Urothelium cell line (cell line): ENCODE data around the gene FCGR1A.
"Not testable (repeated sequence)": the region's sequence is repeated elsewhere in the genome, so short reads cannot be mapped to it uniquely, and the experiment has no call there.

ENCODE experiments used
- DNase-seq: peaks from one replicate; pipeline ENCODE4 v3.0.0; 2011; ENCODE audit warnings: low spot score, mixed read lengths
- FAIRE-seq: peaks from 2 replicates; lab custom pipeline; 2011; peaks lifted over from hg19 to GRCh38; lab: Jason Lieb, UNC

FCGR1A gene

DNA sequence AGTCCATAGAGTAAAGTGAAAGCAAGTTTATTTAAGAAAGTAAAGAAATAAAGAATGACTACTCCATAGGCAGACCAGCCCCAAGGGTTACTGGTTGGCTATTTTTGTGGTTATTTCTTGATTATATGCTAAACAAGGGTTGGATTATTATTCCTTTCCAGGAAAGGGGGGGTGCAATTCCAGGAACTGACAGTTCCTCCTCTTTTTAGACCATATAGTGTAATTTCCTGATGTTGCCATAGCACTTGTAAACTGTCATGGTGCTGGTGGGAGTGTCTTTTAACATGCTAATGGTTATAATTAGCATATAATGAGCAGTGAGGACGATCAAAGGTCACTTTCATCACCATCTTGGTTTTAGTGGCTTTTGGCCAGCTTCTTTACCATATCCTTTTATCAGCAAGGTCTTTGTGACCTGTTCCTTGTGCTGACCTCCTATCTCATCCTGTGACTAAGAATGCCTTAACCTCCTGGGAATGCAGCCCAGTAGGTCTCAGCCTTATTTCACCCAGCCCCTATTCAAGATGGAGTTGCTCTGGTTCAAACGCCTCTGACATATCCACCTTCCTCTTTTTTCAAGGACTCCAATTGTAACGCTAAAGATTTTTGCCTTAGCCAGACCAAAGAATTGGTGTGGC is 6.9 kb upstream of the FCGR1A start:
- not testable (repeated sequence) for FAIRE-seq

DNA sequence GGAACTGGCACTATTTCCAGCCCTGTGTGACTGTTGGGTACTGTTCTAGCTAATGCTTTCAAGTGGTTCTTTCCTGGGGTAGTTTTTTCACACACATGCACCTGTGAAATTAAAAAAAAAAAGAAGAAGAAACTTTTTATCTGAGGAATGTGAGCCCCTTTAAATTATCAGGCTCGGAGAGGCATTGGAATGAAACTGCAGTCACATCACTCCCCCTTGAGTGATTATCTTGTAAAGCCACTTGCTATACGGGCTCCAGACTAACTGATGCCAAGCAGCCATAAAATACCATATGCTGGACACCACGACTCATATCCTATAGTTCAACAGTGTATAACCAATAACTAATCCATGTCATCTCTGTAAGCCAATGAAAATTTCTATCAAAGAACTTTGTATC is 5.4 kb upstream of the FCGR1A start:
- not testable (repeated sequence) for DNase-seq, FAIRE-seq

More for the DNA sequence above, 6.9 kb upstream of the FCGR1A start:
- DNase-seq, result not testable (repeated sequence)

DNA sequence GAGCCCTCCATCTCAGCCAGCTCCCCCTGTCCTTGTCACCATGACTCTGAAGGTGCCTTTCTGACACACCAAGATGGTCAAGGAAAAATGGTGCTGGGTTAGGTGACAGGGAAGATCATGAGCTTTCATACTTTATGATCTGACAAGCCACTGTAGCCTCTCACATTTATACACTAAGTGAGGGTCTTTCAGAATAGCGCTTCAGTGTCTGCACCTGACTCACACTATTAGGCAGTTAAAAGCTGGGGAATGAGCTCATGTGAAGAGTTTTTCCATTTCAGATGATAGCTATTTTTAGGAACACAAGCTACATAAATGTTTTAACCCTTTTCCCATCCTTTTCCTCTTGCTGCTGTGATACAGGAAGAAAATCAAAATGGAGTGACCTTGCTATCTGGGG is 4.2 kb upstream of the FCGR1A start:
- FAIRE-seq, DNase-seq: not testable (repeated sequence)

DNA sequence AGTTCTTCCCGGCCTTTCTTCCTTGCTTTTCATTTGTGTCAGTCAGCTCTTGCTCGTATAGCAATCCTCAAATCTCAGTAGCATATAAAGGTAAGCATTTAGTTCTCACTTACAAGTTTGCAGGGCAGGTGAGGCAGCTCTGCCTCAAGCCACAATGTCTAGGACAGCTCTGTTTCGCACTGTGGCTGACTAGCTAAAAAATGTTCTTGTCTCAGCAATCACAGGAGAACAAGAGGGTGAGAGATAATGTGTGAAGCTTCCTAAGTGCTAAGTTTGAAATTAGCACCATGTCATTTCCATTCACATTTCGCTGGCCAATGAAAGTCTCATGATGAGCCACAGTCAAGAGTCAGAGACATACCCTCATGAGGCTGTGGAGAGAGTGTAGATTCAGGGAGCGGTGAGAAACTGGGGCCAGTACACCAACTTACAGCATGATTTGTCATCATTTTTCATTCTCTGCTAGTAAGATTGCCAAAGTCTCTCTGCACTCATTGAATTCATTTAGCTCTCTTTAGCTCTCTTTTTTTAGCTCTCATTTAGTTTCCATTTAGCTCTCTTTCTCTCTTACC is 995 bp upstream of the FCGR1A start:
- FAIRE-seq, DNase-seq: not testable (repeated sequence)

DNA sequence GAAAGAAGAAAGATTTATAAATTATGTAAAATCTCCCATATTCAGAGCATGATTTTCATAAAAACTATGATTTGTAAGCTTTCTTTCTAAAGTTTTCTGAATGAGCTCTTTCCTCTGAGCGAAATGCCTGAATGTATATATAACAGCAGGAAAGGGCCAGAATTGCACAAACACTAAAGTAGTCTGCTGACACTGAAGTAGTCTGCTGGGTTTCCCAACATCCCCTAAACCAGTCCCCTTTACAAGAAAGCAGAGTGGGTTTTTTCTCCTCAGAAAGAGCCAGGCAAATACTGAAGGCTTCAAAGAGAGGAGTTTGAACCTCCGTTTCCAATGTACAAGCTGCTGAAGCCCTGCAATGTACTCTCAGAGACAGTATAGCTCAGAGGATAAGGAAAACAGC is 795 bp downstream of the FCGR1A start:
- FAIRE-seq, DNase-seq: not testable (repeated sequence)

DNA sequence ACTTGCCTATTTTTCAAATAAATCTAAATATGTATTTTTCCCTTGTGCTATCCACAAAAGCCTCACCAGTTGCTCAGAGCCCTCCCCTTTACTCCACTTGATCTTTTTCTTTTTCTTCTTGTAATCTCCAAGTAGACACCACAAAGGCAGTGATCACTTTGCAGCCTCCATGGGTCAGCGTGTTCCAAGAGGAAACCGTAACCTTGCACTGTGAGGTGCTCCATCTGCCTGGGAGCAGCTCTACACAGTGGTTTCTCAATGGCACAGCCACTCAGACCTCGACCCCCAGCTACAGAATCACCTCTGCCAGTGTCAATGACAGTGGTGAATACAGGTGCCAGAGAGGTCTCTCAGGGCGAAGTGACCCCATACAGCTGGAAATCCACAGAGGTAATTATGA is 1.4 kb downstream of the FCGR1A start:
- not testable (repeated sequence) for FAIRE-seq, DNase-seq

DNA sequence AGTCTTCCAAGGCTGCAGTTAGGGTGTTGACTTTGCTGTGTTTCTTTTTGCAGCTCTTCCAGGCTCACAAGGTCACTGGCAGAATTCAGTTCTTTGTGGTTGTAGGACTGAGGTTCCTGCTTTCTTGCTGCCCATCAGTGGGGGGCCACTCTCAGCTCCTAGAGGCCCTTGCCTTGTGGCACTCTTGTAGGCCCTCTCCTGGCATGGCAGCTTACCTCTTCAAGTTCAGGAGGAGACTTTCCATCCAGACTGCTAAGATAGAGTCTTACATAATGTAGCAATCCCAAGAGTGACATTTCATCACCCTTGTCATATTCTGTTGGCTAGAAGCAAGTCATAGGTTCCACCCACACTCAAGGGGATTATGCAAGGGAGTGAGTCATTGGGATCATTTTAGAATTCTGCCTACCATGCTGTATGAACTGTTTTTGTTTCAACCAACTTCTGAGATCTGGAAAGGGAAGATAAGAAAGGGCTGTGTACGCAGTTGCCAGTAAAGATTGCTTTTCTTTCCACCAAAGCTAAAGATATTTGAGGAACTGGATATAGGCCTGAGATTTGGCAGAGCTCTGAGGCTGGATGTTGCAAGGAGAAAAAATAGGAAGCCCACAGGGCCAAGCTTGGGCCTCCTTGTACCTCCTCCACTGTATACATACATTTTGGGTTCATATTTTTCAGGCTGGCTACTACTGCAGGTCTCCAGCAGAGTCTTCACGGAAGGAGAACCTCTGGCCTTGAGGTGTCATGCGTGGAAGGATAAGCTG is 5.4 kb downstream of the FCGR1A start:
- FAIRE-seq, DNase-seq: not testable (repeated sequence)

DNA sequence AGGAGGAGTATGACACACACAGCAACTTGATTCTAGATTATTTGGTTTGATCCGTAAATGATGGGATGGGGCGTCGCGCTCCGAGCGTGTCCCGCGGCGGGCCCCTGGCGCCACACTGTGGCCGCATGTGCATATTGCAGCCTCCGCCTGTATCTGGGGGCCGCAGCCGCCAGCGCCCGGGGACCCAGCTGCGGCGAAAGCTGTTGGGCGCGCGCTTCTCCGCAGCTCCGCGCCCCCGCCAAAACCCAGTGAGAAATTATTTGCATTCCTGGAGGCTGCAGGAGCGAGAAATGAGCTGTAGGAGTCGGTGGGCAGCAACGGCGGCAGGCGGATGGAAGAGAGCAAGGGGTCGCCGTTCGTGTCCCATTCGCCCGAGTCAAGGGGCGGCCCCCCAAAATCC is 10.0 kb downstream of the FCGR1A start:
- FAIRE-seq, DNase-seq: not testable (repeated sequence)

DNA sequence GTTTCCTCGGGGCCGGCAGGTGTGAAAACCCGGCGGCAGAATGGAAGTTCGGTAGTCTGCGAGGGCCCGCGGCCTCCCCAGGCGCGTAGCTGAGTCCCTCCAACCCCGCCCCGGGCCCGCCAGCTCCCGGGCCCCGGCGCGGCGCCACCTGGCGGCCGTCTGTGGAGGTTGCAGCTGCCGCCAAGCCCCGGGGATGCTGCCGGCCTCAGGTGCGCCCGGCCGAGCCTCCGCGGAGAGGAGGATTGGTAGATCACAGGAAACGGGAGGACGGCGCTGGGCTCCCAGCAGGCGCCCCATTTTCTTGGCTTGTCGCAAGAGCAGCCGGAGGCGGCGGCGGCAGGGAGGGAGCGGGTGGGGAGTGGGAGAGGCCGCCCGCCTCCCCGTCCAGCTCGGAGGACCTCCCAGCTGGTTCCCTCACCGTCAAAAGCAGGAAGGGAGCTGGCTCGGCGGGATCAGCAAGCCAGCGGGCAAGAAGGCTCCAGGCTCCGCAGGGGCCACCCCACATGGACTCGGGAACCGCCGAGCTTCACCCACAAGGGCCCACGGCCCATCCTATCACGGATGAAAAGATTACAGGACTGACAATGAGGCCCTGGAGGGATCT is 10.5 kb downstream of the FCGR1A start:
- DNase-seq, result peak; percentile 60
- FAIRE-seq, result not testable (repeated sequence)

DNA sequence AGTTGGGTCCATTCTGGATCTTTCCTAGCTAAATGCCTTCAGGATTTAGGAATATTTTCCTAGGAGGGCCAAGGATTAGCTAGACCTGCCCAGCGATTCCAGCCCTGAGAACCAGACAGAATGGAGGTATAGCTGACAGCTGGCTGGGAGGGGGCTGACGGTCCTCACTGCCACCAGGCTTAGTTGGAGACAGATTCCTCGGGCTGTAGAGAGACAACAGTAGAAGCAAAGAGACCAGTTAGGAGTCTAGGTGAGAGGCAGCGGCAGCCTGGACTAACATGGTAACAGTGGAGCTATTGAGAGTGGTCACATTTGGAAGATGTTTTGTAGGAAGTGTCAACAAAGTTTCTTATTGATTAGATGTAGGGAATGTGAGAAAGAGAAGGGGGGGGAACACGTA is 11.4 kb downstream of the FCGR1A start:
- DNase-seq, FAIRE-seq: not testable (repeated sequence)

DNA sequence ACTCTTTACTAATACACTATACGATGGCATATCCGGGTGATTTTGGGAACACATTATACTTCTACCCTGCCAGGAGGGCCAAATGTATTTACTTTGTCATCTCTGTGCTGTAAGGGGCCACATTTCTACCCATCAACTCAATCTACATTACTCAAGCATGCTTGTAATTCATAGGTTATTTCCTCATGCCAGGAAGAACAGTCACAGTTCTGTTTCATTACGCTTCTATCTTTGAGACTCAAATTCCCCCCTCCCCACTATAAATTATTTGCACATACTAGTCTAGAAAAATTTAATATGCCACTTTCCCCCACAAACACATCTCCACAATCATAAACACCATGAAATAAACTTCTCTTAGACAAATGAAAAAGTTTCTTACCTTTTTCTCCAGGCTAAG is 19.1 kb downstream of the FCGR1A start:
- not testable (repeated sequence) for DNase-seq, FAIRE-seq

DNA sequence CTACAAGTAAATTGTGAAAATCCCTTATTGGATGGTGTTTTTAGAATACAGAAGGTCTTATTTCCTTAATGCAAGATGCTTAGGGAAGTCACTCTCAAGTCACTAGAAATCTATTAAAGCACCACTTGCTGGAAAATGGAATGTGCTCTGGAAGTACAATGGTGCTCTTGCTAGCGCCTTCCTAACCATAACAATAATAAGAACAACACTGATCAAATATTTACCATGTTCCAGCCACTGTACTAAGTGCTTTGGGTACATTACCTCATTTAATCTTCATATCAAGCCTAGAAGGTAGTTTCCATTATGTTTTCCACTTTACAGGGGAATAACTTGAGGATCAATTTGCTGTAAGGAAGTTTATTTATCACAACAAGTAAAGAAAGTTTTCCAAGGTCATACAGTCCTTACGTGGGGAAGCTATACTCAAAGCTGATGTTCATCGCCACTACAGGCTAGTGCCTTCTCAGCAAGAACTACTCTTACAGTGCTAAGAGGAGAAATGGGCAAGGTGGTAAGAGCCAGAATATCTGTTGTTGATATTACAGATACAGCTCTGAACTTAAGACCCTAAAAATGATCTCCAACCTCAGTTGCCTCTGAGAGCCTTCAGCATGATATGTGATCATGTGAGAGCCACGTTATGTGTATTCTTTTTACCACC is 22.1 kb downstream of the FCGR1A start:
- FAIRE-seq, DNase-seq: not testable (repeated sequence)

DNA sequence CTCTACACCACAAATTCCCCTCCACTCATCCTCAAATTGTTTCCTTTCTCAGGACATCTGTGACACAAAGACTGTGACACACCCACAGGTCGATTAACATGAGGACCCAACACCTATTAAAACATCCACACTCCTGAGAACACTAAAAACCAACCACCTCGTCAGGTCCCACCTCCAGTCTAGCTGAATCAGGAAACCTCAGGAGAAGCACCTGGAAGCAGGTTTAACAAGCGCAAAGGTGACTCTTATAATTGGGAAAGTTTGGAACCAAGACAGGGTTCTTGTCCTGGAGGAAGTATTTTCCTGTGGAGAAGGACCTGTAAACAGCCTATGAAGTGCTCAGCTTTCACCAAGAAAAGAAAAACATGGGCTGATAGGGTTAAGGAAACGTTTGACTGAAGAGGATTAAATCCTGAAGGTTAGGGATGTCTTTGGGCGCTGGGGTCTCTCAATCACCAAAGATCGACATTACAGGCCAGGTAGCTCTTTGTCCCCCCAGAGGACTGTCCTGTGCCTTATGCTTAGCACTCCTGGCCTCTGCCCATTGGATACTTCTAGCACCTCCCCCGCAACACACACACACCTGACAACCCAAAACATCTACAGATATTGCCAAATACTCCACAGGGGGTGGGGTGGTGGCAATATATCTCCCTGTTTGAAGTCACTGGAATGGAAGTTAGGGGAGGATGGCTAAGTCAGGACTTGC is 28.4 kb downstream of the FCGR1A start:
- DNase-seq, FAIRE-seq: not testable (repeated sequence)

DNA sequence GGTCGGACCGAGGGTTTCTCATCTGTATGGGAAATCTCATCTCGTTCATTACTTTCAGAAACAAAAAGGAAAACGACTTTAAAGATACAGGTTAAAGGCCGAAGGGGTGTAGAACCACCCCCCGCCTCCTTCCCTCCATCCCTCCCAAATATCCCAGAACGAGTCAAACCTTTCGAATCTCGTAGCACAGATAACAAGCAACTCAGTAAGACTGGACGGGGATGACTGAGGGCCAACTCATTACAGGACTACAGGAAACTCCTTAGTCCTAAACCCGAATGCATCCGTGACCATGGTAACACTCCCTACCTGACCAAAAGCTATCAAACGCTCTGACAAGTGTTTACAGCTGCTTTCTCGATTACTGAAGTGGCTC is 29.0 kb downstream of the FCGR1A start:
- not testable (repeated sequence) for DNase-seq, FAIRE-seq

DNA sequence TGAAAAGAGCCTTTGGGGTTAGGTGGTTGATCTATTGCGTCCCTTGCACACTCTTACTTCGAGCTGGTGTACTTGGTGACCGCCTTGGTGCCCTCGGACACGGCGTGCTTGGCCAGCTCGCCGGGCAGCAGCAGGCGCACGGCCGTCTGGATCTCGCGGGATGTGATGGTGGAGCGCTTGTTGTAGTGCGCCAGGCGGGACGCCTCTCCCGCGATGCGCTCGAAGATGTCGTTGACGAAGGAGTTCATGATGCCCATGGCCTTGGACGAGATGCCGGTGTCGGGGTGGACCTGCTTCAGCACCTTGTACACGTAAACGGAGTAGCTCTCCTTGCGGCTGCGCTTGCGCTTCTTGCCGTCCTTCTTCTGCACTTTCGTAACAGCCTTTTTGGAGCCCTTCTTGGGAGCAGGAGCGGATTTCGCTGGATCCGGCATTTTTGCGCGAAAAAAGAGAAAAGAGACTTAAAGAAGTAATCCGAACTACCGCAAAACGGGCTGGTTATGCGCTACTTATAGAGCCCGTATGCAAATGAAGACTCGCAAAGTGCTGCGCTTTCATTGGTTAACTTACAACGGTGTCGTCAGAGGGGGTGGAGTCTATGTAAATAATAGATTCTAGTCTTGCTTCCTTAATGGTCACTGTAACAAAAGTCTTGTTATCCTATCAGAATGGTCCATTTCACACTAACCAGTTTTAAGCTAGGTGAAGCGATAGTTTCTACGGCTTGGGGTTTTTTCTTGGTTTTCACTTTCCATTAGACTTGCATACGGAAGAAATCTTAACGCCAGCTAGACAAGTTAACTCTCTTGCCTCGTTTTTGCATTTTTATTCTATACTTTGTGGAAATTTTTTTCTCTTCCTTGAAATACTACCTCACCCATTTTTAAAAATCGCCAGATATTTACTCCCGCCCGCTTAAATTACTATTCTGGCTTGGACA is 29.7 kb downstream of the FCGR1A start:
- FAIRE-seq, DNase-seq: not testable (repeated sequence)

DNA sequence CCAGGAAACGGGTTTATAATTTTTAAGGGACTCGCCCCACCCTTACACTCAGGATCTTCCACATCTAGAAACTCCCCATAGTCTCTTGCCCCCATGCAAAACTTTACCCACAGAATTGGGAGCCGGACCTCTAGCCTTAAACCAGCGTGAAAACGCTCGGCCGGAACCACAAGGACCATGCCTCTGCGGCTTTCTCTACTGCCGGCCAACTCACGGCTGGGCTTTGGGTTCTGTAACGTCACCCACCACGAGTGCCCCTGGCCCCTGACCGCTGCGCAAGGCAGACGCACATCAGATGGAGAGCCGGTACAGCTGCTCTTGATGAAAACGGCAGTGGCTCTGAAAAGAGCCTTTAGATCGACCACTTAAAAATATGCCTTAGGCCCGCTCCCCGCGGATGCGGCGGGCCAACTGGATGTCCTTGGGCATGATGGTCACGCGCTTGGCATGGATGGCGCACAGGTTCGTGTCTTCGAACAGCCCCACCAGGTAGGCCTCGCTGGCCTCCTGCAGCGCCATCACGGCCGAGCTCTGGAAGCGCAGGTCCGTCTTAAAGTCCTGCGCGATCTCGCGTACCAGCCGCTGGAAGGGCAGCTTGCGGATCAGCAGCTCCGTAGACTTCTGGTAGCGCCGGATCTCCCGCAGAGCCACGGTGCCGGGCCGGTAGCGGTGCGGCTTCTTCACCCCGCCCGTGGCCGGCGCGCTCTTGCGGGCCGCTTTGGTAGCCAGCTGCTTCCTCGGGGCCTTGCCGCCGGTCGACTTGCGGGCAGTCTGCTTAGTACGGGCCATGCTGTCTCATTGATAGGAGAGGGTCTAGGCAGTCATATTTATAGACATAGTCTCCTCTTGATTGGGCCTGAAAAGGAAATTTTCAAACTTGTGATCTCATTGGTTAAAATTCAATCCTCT is 30.7 kb downstream of the FCGR1A start:
- not testable (repeated sequence) for DNase-seq, FAIRE-seq

DNA sequence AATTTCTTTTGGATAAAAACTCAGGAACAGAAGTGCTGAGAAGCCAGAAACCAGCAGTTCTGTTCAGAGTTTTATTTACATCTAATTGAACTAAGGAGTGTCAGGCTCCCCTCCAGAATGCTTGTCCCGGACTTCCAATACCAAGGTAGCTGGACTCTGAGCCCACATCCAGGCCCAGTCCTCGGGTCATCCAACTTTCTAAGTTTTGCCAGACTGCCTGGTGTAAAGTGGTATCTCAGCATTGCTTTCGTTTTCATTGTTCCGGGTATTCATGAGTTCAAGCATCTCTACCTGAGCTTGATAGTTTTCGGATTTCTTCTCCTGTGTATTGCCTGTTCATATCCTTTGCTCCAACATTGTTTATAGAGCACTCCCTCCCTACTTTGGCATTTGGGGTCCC is 37.9 kb downstream of the FCGR1A start:
- FAIRE-seq, DNase-seq: not testable (repeated sequence)

DNA sequence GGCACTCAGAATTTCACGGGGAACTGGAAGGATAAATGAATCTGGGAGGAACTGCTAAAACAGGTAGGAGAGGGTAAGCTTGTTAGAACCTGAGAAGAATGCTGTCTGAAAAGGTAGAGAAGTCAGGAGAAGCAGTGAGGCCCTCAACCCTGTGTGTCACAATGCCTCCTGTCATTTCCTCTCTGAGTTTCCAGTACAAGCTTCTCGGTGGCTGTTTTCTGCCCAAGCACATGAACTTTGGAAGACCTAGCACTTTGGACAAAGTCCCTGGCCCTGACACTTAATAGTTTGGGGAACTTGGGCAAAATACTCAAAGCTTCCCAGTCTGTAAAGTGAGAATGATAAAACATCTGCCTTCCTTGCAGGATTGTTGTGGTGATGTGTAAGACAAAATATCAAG is 44.1 kb downstream of the FCGR1A start:
- FAIRE-seq, DNase-seq: not testable (repeated sequence)
